GM18517 (cell line): Measurements from ENCODE around the gene RHBDL3.

Source experiments
- ATAC-seq: cut with Tn5 transposase; IDR thresholded peaks from one replicate; pipeline ENCODE4 v1.9.1; 2021; ENCODE audit warnings: mild to moderate bottlenecking, moderate library complexity; ENCODE audit not compliant: unreplicated experiment

The RHBDL3 gene

GRCh38 chr17:32266389-32267301, 1.0 kb downstream of the RHBDL3 start:
- ATAC-seq = no peak

- ATAC-seq = no peak
Measured at GRCh38 chr17:32267690-32268205, 2.1 kb downstream of the RHBDL3 start.

DNA sequence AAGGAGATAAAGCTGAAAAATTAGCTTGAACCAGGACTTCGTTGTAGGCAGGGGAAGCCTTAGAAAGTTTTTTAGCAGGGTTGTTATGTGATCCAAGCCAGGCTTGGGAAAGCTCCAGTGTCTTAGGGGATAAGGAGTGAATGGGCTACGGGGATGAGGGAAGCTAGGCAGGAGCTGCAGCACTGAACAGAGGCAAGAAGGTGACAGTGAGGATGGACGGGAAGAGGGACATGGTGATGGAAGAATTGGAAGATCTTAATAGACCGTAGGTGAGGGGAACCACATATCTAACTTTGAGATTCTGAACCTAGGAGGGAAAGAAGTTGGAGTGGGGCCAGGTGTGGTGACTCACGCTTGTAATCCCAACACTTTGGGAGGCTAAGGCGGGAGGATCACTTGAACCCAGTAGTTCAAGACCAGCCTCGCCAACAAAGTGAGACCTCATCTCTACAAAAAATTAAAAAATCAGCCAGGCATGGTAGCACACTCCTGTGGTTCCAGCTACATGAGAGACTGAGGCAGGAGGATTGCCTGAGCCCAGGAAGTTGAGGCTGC, 3.2 kb downstream of the RHBDL3 start:
- ATAC-seq = no peak

- ATAC-seq = no peak
Measured at GRCh38 chr17:32269377-32269776, 3.7 kb downstream of the RHBDL3 start.

DNA sequence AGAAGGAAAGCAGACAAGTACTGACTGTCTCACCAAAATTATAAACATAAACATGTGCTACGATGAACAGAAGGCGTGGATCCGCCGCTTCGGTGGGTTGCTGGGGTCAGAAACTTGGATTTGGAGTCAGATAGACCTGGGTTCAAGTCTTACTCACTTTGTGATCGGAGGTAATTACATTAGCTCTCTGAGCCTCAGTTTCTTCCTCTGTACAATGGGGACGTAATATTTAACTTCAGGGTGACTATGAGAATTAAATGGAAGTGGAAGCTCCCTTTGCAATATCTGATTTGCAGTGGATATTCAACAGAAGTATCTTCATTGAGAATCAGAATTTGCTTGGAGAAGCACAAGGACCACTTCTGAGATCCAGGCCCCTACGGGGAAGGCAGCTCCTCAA, 6.2 kb downstream of the RHBDL3 start:
- no peak for ATAC-seq

- ATAC-seq = no peak
Measured at GRCh38 chr17:32274101-32274500, 8.5 kb downstream of the RHBDL3 start.

DNA sequence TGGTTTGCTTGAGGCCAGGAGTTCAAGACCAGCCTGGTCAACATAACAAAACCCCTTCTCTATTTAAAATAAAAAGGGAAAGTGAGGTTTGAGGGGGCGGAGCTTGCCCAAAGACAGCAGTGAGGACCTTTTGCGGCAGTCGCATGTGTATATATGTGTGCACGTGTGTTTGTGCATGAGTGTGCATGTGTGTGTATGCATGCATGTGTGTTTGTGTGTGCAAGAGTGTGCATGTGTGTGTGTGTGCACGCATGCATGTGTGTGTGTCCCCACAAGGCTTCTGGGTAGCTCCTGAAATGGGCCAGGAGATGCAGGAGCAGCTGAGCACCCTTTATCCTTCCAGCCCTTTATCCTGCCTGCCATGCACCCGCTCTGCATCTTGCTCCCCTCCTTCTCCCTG, 9.0 kb downstream of the RHBDL3 start:
- ATAC-seq = no peak

DNA sequence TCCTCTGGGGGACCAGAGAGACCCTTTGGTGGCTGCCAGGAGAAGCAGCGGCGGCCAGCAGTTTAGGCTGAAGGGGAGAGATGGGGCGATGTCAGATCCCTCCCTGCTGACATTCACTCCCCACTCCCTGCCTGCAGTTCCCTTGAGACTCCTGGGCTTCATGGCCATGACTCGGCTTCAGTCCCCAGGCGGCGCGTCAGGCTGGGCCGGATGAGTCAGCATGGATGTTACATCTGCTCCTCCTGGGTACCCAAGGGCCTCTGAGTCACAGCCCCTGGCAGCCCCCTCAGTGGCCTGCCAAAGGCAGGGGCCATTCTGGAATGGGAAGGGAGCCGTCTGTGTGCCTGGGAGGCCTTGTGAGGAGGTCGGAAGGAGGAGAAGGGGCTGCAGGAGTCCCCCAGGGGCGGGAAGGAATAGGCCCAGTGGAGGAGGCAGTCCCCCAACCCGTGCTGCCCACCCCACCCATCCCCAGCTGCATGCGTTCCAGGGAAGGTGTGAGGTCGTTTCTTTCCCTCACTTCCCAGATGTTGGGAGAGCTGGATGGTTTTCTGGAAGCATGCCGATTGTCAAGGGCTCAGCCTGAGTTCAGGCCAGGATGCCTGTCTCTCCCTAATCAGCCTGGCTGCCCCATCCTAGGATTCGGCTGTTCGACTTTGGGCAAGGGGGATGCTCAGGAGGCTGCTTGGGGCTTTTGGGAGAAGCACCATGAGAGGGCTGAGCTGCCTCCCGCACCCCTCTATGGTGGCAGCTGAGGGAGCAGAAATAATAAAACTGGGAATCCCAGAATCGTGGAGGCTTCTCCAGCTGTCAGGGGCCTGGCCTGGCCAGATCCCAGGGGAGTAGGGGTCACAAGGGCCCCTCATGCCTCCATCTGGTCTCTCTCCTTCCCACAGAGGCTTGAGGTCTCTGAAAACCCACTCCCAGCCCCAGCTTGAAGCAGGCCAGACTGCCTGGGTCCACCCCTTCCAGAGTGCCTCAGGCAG, 9.7 kb downstream of the RHBDL3 start:
- ATAC-seq = no peak

DNA sequence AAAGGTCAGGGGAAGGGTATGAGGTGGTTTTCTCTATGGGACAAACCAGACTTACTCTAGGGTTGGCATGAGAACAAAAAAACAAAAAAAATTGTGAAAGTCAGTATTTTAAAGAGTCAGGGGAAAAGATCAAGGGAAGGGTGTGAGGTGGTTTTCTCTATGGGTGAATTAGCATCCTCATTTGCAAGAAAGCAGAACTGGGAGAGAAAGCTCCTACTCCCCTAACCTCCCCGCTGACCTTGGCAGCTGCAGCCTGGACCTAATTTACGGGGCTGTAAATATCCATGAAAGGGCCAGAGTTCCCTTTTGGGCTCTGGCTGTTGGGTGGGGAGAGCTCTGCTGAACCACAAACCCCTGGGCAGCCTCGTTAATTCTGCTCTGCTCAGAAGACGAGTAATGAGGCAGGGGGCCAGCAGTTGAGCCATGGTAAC, 10.6 kb downstream of the RHBDL3 start:
- ATAC-seq = peak; percentile 56

GRCh38 chr17:32277284-32277683, 11.7 kb downstream of the RHBDL3 start:
- no peak for ATAC-seq

DNA sequence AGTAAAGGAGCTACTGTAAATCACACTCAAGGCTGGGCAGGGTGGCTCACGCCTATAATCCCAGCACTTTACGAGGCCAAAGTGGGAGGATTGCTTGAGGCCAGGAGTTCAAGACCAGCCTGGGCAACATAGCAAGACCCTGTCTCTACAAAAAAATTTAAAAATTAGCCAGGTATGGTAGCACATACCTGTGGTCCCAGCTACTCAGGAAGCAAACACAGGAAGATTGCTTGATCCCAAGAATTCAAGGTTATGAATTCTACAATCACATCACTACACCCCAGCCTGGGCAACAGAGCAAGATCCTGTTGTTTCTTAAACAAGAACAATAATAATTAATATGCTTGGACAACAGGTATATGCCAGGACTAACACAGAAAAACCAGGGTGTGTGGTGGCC, 13.2 kb downstream of the RHBDL3 start:
- ATAC-seq = no peak

DNA sequence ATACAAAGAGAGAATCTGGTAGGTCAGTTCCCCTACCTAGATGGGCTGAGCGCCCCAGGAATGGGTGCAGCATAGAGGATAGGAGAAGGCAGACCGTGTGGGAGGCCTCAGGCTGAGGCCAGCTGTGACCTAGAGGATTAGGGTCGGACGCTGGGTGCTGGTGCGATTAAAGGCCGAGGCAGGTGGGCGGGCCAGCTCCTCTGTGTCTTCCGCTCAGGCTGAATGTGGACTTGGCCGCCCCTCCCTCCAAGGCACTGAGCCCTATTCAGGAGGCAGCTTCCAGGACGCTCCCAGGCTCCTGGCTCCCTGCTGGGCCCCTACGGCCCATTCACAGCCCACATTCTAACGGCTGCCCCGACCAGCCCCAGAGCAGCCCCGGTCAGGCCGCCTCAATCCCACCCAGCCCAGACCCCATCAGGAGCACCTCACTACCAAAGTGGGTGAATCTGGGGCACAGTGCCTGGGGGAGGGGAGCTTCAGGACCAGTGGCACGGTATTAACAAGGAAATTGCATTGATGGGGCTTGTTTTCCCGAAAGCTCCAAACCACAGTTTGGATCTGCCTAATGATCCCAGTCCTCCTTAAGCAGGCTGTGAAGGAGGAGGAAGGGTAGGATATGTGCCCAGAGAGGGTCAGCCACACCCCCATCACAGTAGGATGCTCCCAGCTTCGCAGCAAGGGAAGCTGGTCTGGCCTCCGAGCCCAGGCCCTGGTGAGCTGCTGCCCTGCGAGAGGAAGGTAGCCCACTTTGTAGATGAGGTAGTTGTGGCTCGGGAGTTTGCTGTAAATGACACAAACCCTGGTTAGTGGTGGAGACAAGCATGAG, 14.5 kb downstream of the RHBDL3 start:
- ATAC-seq = no peak

DNA sequence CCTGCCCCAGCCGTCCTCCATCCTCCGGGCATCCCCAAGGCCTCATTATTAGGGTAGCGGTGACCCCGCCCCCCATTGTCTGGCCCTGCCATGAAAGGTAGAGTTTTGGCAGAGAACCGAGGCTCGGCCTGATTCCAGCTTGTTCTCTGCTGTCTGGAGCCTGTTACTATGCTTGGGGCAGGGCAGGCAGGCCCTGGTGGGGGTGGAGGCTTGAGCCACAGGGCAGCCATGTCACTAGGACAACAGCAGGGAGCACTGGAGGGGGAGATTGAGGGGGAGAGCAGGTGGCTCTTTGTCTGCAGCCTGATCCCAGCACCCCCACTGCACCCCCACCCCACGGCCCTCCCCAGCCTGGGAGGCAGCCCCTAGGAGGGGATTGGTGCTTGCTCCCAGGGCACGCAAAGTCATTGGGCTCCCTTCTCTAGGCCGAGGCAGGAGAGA, 15.4 kb downstream of the RHBDL3 start:
- no peak for ATAC-seq

GRCh38 chr17:32283745-32284201, 18.1 kb downstream of the RHBDL3 start:
- ATAC-seq = no peak

DNA sequence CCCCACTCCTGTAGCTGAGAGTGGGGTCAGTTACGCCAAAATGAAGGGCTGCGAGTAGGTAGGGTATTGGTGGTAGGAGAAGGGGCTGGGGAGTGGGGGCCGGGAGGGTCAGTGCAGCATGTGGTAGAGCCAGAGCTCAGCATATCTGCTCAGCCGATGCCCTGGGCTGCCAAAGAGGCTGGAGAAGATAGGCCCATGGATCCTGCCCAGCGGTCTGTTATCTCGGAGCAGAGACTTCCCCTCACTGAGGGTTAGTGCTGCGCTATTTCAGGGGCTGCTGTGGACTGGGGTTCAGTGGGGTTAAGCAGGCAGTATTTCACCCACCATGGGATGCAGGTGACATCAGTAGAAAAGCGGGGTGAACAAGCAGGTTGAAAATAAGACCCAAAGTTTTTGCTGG, 19.7 kb downstream of the RHBDL3 start:
- no peak for ATAC-seq

- no peak for ATAC-seq
Measured at GRCh38 chr17:32285746-32286517, 20.3 kb downstream of the RHBDL3 start.

GRCh38 chr17:32286518-32286900, 20.9 kb downstream of the RHBDL3 start:
- no peak for ATAC-seq

DNA sequence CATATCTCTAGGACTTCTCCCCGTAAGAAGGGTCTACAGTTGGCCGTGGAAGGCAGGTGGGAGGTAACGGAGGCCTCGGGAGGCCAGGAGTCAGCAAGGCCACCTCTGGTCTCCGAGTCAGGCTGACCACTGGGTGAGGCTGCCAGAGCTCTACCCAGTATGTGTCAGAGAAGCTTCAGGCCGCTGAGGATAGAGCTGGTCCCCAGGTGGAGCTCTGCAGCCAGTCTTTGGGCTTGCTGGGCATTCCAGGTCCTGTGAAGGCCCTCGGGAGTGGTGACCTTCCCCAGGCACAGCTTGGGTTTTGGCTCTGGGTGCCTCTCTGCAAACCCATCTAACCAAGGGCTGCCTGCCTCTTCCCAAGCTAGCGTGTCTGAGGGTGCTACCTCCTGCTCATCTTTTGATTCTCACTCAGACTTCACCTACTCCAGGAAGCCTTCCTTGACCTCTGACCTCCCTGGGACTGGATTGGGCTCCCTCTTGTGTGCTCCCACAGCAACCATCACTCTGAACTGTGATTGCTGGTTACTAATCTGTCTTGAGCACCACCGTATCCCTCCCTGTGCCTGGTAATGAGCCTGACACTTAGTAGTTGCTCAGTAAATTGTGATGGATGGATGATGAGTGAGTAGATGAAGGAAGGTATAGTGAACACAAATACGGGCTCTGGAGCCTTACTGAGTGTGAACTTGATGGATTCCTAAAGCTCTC, 22.3 kb downstream of the RHBDL3 start:
- ATAC-seq = no peak

- no peak for ATAC-seq
Measured at GRCh38 chr17:32288615-32289014, 23.0 kb downstream of the RHBDL3 start.
